Neural cell (in vitro differentiated cells): Measurements from ENCODE around the gene FAM168A.

Experiments
- CTCF ChIP-seq: fragments of 450-650 bp; IDR thresholded peaks from 2 replicates; pipeline ENCODE4 v1.5.1; 2014; ENCODE audit warnings: antibody characterized with exemption, mild to moderate bottlenecking, moderate library complexity; ENCODE audit not compliant: poor library complexity, severe bottlenecking
- EP300 ChIP-seq: fragments of 450-650 bp; conservative IDR thresholded peaks from 2 replicates; pipeline ENCODE4 v1.6.1; 2014; ENCODE audit warnings: antibody characterized with exemption, mild to moderate bottlenecking, moderate library complexity; ENCODE audit not compliant: poor library complexity, severe bottlenecking
- EZH2 ChIP-seq: fragments of 200-600, 300-800 bp; shearing (Covaris generic), sonication (generic); IDR thresholded peaks from 2 replicates; pipeline ENCODE4 v1.6.1; 2014; ENCODE audit warnings: antibody characterized with exemption, low read length, borderline replicate concordance, mild to moderate bottlenecking; ENCODE audit not compliant: insufficient read depth, poor library complexity, severe bottlenecking
- MXI1 ChIP-seq: fragments of 450-650 bp; conservative IDR thresholded peaks from 2 replicates; pipeline ENCODE4 v1.6.1; 2014; ENCODE audit warnings: antibody characterized with exemption, mild to moderate bottlenecking; ENCODE audit not compliant: poor library complexity, severe bottlenecking
- POLR2AphosphoS5 ChIP-seq: IDR thresholded peaks from 2 replicates; pipeline ENCODE4 v1.6.1; 2012
- RAD21 ChIP-seq: fragments of 450-650 bp; conservative IDR thresholded peaks from 2 replicates; pipeline ENCODE4 v1.6.1; 2014; ENCODE audit warnings: antibody characterized with exemption, mild to moderate bottlenecking, moderate library complexity
- SMC3 ChIP-seq: fragments of 450-650 bp; conservative IDR thresholded peaks from 2 replicates; pipeline ENCODE4 v1.6.1; 2014; ENCODE audit warnings: antibody characterized with exemption, mild to moderate bottlenecking, moderate library complexity; ENCODE audit not compliant: poor library complexity
- TAF1 ChIP-seq: IDR thresholded peaks from 2 replicates; pipeline ENCODE4 v1.6.1; 2012; ENCODE audit warnings: low read depth
- TF ChIP-seq, protein P1 (sequence below): IDR thresholded peaks from 2 replicates; pipeline ENCODE4 v1.6.1; 2012; ENCODE audit warnings: borderline replicate concordance

DNA sequence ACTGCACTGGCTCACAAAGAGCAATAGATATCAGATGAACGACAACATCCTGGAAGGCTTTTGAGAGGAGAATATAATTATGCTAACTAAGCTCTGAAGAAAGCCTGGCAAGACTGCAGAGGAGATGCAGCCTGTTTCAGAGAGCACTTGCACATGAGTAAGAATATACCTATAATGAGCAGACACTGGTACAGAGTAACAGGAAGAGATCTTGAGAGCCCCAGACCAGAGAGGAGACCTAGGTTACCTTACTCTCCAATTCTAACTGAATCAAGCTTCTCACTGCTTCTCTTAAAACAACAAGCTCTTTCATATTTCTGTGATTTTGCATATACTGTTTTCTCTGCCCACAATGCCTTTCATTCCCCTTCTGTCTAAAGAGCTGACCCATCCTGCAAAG is 66.5 kb downstream of the FAM168A start:
- TF ChIP-seq EP300 (no peak), CTCF (no peak), POLR2AphosphoS5 (no peak), MXI1 (no peak), EZH2 (no peak), RAD21 (no peak), TAF1 (no peak), SMC3 (no peak)
- TF ChIP-seq, protein P1, sequence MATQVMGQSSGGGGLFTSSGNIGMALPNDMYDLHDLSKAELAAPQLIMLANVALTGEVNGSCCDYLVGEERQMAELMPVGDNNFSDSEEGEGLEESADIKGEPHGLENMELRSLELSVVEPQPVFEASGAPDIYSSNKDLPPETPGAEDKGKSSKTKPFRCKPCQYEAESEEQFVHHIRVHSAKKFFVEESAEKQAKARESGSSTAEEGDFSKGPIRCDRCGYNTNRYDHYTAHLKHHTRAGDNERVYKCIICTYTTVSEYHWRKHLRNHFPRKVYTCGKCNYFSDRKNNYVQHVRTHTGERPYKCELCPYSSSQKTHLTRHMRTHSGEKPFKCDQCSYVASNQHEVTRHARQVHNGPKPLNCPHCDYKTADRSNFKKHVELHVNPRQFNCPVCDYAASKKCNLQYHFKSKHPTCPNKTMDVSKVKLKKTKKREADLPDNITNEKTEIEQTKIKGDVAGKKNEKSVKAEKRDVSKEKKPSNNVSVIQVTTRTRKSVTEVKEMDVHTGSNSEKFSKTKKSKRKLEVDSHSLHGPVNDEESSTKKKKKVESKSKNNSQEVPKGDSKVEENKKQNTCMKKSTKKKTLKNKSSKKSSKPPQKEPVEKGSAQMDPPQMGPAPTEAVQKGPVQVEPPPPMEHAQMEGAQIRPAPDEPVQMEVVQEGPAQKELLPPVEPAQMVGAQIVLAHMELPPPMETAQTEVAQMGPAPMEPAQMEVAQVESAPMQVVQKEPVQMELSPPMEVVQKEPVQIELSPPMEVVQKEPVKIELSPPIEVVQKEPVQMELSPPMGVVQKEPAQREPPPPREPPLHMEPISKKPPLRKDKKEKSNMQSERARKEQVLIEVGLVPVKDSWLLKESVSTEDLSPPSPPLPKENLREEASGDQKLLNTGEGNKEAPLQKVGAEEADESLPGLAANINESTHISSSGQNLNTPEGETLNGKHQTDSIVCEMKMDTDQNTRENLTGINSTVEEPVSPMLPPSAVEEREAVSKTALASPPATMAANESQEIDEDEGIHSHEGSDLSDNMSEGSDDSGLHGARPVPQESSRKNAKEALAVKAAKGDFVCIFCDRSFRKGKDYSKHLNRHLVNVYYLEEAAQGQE, result no peak
